ENCODE results near the gene ANTXR2. TPM values are rescaled to one million over a fixed set of nuclear protein-coding genes. Genes with fewer than 3 reads are reported as not detected.

ANTXR2 gene
- total RNA-seq, 1 donor from 2014 or later: 46.9 TPM

DNA sequence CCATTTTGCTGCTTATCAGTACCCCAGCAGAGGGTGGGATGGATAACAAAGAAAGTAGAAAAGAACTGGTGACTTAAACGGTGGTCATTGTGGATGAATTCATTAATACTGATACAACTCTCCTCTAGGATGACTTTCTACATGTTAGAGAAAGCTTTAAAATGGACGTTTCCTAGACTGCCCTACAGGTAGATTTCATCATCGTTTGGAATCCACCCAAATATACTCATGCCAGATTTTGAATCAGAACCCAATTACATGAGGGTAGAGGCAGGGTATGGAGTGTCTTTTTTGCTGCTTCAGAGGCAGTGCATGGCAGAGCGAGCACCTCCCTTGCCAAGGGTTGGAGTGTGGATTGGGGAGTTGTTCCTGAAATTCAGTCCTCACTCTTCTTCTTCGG lies 13.3 kb upstream of the ANTXR2 start:
- TF ChIP-seq, protein P1, sequence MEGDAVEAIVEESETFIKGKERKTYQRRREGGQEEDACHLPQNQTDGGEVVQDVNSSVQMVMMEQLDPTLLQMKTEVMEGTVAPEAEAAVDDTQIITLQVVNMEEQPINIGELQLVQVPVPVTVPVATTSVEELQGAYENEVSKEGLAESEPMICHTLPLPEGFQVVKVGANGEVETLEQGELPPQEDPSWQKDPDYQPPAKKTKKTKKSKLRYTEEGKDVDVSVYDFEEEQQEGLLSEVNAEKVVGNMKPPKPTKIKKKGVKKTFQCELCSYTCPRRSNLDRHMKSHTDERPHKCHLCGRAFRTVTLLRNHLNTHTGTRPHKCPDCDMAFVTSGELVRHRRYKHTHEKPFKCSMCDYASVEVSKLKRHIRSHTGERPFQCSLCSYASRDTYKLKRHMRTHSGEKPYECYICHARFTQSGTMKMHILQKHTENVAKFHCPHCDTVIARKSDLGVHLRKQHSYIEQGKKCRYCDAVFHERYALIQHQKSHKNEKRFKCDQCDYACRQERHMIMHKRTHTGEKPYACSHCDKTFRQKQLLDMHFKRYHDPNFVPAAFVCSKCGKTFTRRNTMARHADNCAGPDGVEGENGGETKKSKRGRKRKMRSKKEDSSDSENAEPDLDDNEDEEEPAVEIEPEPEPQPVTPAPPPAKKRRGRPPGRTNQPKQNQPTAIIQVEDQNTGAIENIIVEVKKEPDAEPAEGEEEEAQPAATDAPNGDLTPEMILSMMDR (IDR thresholded peaks at IDR 0.05; ENCODE audit: unreplicated experiment): no peak
- Mint-ChIP-seq H3K27ac (no peak overlapping the region), H3K4me3 (ENCODE audit: low read depth) (no peak overlapping the region), H3K27me3 (no peaks in the 10 kb centered on the region), H3K4me1 (ENCODE audit: low read depth) (no peaks in the 10 kb centered on the region), H3K9me3 (ENCODE audit: low read depth) (no peaks in the 10 kb centered on the region), H3K36me3 (ENCODE audit: insufficient read depth) (no peaks in the 10 kb centered on the region)
- no peak for DNase-seq (ENCODE audit: low spot score, unreplicated experiment)

GRCh38 chr4:80085081-80085480 lies 12.1 kb upstream of the ANTXR2 start:
- H3K36me3 Mint-ChIP-seq (ENCODE audit: insufficient read depth): no peaks in the 10 kb centered on the region
- no peak overlapping the region for H3K27ac Mint-ChIP-seq
- no peak overlapping the region for H3K4me3 Mint-ChIP-seq (ENCODE audit: low read depth)

GRCh38 chr4:80082693-80083092 lies 9.7 kb upstream of the ANTXR2 start:
- no peaks in the 10 kb centered on the region for H3K4me1 Mint-ChIP-seq (ENCODE audit: low read depth)
- peaks cover 3% of the 10 kb centered on the region for H3K27me3 Mint-ChIP-seq

More at GRCh38 chr4:80085081-80085480, 12.1 kb upstream of the ANTXR2 start:
- no peaks in the 10 kb centered on the region for H3K27me3 Mint-ChIP-seq
- no peak for DNase-seq (ENCODE audit: low spot score, unreplicated experiment)
- no peaks in the 10 kb centered on the region for H3K9me3 Mint-ChIP-seq (ENCODE audit: low read depth)
- H3K4me1 Mint-ChIP-seq (ENCODE audit: low read depth): no peaks in the 10 kb centered on the region
- TF ChIP-seq, protein P1 (IDR thresholded peaks at IDR 0.05; ENCODE audit: unreplicated experiment): no peak

GRCh38 chr4:80081566-80081965 lies 8.5 kb upstream of the ANTXR2 start:
- Mint-ChIP-seq H3K27ac (no peak overlapping the region), H3K4me1 (ENCODE audit: low read depth) (no peaks in the 10 kb centered on the region), H3K4me3 (ENCODE audit: low read depth) (no peak overlapping the region), H3K36me3 (ENCODE audit: insufficient read depth) (no peaks in the 10 kb centered on the region), H3K9me3 (ENCODE audit: low read depth) (no peaks in the 10 kb centered on the region), H3K27me3 (peaks cover 3% of the 10 kb centered on the region)
- TF ChIP-seq, protein P1 (IDR thresholded peaks at IDR 0.05; ENCODE audit: unreplicated experiment): no peak
- DNase-seq (ENCODE audit: low spot score, unreplicated experiment): no peak

More at GRCh38 chr4:80082693-80083092, 9.7 kb upstream of the ANTXR2 start:
- no peak for DNase-seq (ENCODE audit: low spot score, unreplicated experiment)
- TF ChIP-seq, protein P1 (IDR thresholded peaks at IDR 0.05; ENCODE audit: unreplicated experiment): no peak
- Mint-ChIP-seq H3K36me3 (ENCODE audit: insufficient read depth) (no peaks in the 10 kb centered on the region), H3K4me3 (ENCODE audit: low read depth) (no peak overlapping the region), H3K9me3 (ENCODE audit: low read depth) (no peaks in the 10 kb centered on the region), H3K27ac (no peak overlapping the region)

DNA sequence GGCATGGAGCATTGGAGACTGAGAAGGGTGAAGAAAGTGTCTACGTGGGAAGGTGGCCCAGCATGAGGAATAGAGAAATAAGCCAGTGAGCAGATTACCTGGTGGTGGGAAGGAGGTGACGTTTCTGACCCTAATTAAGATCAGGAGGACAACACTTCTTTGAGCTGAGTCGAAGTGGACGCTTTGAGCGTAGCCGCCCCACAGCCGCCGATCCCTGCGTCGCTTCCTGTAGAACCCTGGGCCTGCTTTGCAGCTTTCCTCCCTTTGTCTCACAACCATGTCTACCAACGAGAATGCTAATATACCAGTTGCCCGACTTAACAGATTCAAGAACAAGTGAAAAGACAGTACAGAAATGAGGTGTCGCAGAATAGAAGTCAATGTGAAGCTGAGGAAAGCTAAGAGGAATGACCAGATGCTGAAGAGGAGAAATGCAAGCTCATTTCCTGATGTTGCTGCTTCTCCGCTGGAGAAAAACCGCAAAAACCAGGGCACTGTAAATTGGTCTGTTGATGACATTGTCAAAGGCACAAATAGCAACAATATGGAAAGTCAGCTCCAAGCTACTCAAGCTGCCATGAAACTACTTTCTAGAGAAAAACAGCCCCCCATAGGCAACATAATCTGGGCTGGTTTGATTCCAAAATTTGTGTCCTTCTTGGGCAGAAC lies 6.4 kb upstream of the ANTXR2 start:
- DNase-seq (ENCODE audit: low spot score, unreplicated experiment): no peak
- Mint-ChIP-seq H3K9me3 (ENCODE audit: low read depth) (no peaks in the 10 kb centered on the region), H3K4me3 (ENCODE audit: low read depth) (no peak overlapping the region), H3K4me1 (ENCODE audit: low read depth) (peaks cover 3% of the 10 kb centered on the region), H3K36me3 (ENCODE audit: insufficient read depth) (no peaks in the 10 kb centered on the region), H3K27me3 (peaks cover 3% of the 10 kb centered on the region), H3K27ac (no peak overlapping the region)
- TF ChIP-seq, protein P1 (IDR thresholded peaks at IDR 0.05; ENCODE audit: unreplicated experiment): no peak

All from progenitor cell of endocrine pancreas (in vitro differentiated cells).